Measurements from ENCODE around the gene ABHD17A.

ABHD17A gene

DNA sequence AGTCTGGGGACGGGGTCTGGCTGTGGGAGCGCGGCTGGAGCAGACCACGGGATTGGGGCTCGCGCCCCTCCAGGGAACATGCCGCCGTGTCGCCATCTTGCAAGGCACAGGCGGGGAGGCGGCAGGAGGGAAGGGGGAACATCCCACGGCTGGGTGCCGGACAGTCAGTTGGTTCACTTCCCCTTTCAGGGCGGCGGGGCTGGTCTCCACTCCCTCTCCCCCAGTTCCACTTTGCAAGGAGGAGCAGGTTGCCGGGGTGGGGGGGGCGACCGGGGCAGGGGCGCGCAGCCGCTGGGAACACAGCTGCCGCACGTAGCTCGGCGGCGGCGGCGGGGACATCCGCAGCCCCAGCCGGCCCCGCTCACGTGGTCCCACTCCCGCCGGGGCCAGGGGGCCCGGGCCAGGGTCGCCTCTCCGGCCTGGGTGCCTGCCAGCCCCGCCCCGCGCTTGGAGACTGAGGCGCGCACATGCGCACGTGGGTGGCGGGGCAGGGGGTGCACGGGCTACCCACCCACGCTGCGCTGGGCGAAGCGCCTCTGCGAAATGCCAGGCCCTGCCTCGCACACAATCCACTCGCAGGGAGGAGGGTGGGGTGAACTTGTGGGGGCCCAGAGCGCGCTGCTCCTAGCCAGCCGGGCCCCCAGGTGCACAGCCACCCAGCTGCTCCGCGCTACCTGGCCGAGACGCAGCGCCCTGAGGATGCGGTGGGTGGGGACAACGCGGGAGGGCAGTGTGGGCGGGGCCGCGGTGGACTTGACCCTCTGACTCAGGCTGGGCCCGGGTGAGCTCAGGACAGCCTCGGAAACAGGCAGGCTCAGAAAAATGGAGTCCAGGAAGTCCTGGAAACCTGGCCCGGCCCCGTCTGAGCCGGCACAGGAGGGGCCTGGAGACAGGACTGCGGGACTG is 28.3 kb downstream of the ABHD17A start:
- Histone ChIP-seq H3K27ac (ENCODE audit: poor library complexity, severe bottlenecking) (peak overlapping the region; percentile 82), H3K9me3 (ENCODE audit: severe bottlenecking) (no peaks in the 10 kb centered on the region), H3K36me3 (ENCODE audit: low read depth) (peaks cover 6% of the 10 kb centered on the region; the same call in 1 of the 2 replicates), H3K4me1 (ENCODE audit: insufficient read depth, poor library complexity, severe bottlenecking) (peaks cover 40% of the 10 kb centered on the region), H3K27me3 (ENCODE audit: insufficient read depth, poor library complexity, severe bottlenecking) (no peaks in the 10 kb centered on the region), H3K4me3 (ENCODE audit: severe bottlenecking) (peak overlapping the region; percentile 31)
- DNase-seq (ENCODE audit: low spot score) = peak; percentile 93
- TF ChIP-seq, protein P1, sequence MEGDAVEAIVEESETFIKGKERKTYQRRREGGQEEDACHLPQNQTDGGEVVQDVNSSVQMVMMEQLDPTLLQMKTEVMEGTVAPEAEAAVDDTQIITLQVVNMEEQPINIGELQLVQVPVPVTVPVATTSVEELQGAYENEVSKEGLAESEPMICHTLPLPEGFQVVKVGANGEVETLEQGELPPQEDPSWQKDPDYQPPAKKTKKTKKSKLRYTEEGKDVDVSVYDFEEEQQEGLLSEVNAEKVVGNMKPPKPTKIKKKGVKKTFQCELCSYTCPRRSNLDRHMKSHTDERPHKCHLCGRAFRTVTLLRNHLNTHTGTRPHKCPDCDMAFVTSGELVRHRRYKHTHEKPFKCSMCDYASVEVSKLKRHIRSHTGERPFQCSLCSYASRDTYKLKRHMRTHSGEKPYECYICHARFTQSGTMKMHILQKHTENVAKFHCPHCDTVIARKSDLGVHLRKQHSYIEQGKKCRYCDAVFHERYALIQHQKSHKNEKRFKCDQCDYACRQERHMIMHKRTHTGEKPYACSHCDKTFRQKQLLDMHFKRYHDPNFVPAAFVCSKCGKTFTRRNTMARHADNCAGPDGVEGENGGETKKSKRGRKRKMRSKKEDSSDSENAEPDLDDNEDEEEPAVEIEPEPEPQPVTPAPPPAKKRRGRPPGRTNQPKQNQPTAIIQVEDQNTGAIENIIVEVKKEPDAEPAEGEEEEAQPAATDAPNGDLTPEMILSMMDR (IDR thresholded peaks at IDR 0.05; ENCODE audit: poor library complexity, severe bottlenecking) = no peak
- ATAC-seq (ENCODE audit: low read depth) = peak; percentile 68

DNA sequence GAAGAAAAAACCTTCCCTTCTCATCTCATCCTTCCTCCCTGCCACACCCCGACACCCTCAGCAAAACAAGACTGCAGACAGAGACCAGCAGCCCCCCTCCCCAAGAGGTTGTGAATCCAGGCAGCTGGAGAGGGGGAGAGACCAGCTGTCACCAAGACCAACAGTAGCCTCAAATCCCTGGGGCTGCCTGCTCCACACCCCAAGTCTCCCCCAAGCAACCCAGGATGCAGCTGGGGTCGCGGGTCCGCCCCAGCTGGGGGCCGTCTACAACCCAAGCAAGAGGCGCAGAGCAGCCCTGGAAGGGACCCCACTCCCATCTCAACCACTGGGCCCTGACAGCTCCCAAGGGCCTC is 29.0 kb downstream of the ABHD17A start:
- Histone ChIP-seq H3K4me3 (ENCODE audit: severe bottlenecking) (no peak overlapping the region), H3K27ac (ENCODE audit: poor library complexity, severe bottlenecking) (peak overlapping the region; percentile 82), H3K4me1 (ENCODE audit: insufficient read depth, poor library complexity, severe bottlenecking) (peaks cover 40% of the 10 kb centered on the region), H3K27me3 (ENCODE audit: insufficient read depth, poor library complexity, severe bottlenecking) (no peaks in the 10 kb centered on the region), H3K36me3 (ENCODE audit: low read depth) (peaks cover 6% of the 10 kb centered on the region; the same call in 1 of the 2 replicates), H3K9me3 (ENCODE audit: severe bottlenecking) (no peaks in the 10 kb centered on the region)
- DNase-seq (ENCODE audit: low spot score) = no peak
- TF ChIP-seq, protein P1 (IDR thresholded peaks at IDR 0.05; ENCODE audit: poor library complexity, severe bottlenecking) = no peak
- no peak for ATAC-seq (ENCODE audit: low read depth)

DNA sequence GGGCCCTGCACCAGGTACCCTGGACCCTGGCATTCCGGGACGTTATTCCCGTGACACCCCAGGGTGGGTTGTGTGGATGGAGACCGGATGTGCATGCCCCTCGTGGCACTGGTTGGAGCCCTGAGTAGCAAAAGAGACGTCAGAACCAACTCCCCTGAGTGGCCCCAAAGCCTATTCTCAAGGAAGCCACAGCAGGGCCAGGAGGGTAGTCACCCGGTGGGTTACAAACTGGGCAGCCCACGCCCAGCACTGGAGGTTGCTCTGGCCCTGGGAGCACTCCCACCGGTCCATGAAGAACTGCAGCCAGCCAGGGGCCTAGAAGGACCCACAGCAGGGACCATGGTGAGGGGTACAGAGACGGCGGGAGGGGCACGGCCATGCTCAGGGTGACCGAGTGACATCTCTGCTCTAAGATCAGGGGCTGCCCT is 29.5 kb downstream of the ABHD17A start:
- Histone ChIP-seq H3K27me3 (ENCODE audit: insufficient read depth, poor library complexity, severe bottlenecking) (no peaks in the 10 kb centered on the region), H3K36me3 (ENCODE audit: low read depth) (peaks cover 6% of the 10 kb centered on the region; the same call in 1 of the 2 replicates), H3K4me3 (ENCODE audit: severe bottlenecking) (peak overlapping the region; percentile 14), H3K4me1 (ENCODE audit: insufficient read depth, poor library complexity, severe bottlenecking) (peaks cover 40% of the 10 kb centered on the region), H3K9me3 (ENCODE audit: severe bottlenecking) (no peaks in the 10 kb centered on the region), H3K27ac (ENCODE audit: poor library complexity, severe bottlenecking) (peak overlapping the region; percentile 82)
- DNase-seq (ENCODE audit: low spot score) (no peak), ATAC-seq (ENCODE audit: low read depth) (no peak; the same call in 2 of the 3 replicates)
- TF ChIP-seq, protein P1 (IDR thresholded peaks at IDR 0.05; ENCODE audit: poor library complexity, severe bottlenecking) = no peak

DNA sequence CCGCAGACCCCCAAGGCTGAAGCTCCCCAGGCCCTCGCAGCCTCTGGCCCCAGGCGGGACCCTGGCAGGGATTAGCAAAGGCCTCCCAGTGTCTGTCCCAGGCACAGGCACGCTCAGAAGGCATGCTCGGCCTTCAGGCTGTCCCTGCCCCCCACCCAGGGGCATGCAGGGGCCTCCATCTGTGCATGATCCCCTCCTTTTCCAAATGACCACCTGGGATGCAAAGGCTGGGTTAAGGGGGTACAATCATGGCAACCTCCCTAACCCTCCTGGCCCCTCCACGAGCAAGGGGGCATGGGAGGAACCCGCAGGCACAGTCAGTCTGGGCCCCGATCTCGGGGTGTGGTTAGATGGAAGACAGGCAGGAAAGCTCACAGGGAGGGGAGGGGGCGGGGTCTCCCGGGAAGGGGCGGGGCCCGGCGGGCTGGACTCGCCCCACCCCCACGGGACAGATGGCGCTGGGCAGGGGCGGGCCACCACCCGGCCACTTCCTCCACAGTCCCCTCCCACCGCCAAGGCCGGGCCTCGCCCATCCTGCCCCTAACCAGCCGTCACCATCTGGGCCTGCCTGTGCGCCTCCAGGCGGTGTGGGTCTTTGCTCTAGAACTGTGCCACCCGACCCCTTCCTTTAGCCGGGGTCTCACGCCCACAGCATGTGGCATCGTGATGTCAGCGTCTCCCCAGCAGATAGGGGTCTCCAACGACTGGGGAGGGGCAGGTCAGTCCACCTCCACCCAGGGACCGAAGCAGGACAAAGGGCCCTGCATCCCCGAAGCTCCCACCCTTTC is 30.1 kb downstream of the ABHD17A start:
- Histone ChIP-seq H3K27me3 (ENCODE audit: insufficient read depth, poor library complexity, severe bottlenecking) (no peaks in the 10 kb centered on the region), H3K36me3 (ENCODE audit: low read depth) (peaks cover 6% of the 10 kb centered on the region; the same call in 1 of the 2 replicates), H3K4me3 (ENCODE audit: severe bottlenecking) (peak overlapping the region; percentile 23), H3K9me3 (ENCODE audit: severe bottlenecking) (no peaks in the 10 kb centered on the region), H3K4me1 (ENCODE audit: insufficient read depth, poor library complexity, severe bottlenecking) (peaks cover 38% of the 10 kb centered on the region), H3K27ac (ENCODE audit: poor library complexity, severe bottlenecking) (peak overlapping the region; percentile 82)
- TF ChIP-seq, protein P1 (IDR thresholded peaks at IDR 0.05; ENCODE audit: poor library complexity, severe bottlenecking) = no peak
- peak; percentile 86 for DNase-seq (ENCODE audit: low spot score)
- peak; percentile 71 for ATAC-seq (ENCODE audit: low read depth)
